Keratinocyte (primary cell): ENCODE measurements around the gene LAMA3.

Source experiments
- EZH2 ChIP-seq: IDR thresholded peaks from one replicate; pipeline ENCODE4 v1.6.1; 2012; ENCODE audit warnings: inconsistent platforms, mild to moderate bottlenecking, low read length, moderate library complexity
- TF ChIP-seq, protein P1 (sequence below), 3 experiments: IDR thresholded peaks in 1 of 3; conservative IDR thresholded peaks in 1 of 3; optimal IDR thresholded peaks in 1 of 3; 2 replicates in 2 of 3; 3 replicates in 1 of 3; pipeline versions ENCODE3 to v1.5.1; 2011; ENCODE audit warnings: low read length in 3 of 3, mild to moderate bottlenecking in 3 of 3, moderate library complexity in 2 of 3, control low read depth in 1 of 3, inconsistent platforms in 1 of 3; ENCODE audit not compliant: insufficient read depth in 2 of 3; ENCODE audit errors: extremely low read depth in 1 of 3

DNA sequence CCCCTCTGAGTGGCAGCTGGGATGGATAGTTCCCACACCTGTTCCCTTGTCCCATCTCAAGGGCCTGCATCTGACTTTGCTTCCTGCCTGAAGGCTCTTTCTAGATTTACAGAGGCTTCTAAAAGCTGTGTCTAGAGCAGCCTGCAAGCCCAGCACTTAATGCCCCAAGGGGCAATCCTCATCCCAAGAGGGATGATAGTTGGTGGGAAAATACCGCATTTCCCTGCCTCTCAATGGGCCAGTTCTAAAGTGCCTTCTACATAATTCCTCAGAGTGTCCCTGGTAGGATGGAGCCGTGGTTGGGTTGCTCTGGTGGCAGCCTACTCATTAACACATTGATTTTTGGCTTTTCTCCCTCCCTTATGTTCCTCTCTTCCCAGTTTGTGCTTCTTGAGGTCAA, 29.5 kb downstream of the LAMA3 start:
- TF ChIP-seq, protein P1, sequence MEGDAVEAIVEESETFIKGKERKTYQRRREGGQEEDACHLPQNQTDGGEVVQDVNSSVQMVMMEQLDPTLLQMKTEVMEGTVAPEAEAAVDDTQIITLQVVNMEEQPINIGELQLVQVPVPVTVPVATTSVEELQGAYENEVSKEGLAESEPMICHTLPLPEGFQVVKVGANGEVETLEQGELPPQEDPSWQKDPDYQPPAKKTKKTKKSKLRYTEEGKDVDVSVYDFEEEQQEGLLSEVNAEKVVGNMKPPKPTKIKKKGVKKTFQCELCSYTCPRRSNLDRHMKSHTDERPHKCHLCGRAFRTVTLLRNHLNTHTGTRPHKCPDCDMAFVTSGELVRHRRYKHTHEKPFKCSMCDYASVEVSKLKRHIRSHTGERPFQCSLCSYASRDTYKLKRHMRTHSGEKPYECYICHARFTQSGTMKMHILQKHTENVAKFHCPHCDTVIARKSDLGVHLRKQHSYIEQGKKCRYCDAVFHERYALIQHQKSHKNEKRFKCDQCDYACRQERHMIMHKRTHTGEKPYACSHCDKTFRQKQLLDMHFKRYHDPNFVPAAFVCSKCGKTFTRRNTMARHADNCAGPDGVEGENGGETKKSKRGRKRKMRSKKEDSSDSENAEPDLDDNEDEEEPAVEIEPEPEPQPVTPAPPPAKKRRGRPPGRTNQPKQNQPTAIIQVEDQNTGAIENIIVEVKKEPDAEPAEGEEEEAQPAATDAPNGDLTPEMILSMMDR (optimal IDR thresholded peaks at IDR 0.05 in 1 of 3, IDR thresholded peaks at IDR 0.05 in 1 of 3, conservative IDR thresholded peaks at IDR 0.05 in 1 of 3; ENCODE audit: extremely low read depth in 1 of 3, insufficient read depth in 2 of 3, low read length in 3 of 3), result no peak
- TF ChIP-seq EZH2, result no peak
